Keratinocyte (primary cell): ENCODE data around the gene MED15. TPM values are rescaled to one million over a fixed set of nuclear protein-coding genes. Genes with fewer than 3 reads are reported as not detected.
A peak's percentile ranks its signal among the peaks of the same experiment; 100 is the strongest.

ENCODE experiments used
- DNase-seq: peaks from one replicate; pipeline ENCODE4 v3.0.0-alpha.2; 2011; ENCODE audit warnings: low read depth, missing footprints, low spot score
- FAIRE-seq: peaks from 2 replicates; lab custom pipeline; 2011; peaks lifted over from hg19 to GRCh38; lab: Jason Lieb, UNC
- H2AFZ ChIP-seq: 2 replicates; pipeline ENCODE4 v1.6.0; 2012; ENCODE audit warnings: low read length, control low read depth, inconsistent platforms; ENCODE audit not compliant: control insufficient read depth
- H3K27ac ChIP-seq: 2 replicates; pipeline ENCODE4 v1.5.1; 2011; ENCODE audit warnings: low read length; ENCODE audit not compliant: control insufficient read depth, insufficient read depth
- H3K27me3 ChIP-seq: 3 replicates; pipeline ENCODE4 v1.6.0; 2011; ENCODE audit warnings: low read length; ENCODE audit not compliant: control insufficient read depth, insufficient read depth; ENCODE audit errors: extremely low read depth
- H3K36me3 ChIP-seq, 2 experiments: 2 replicates in 1 of 2; 3 replicates in 1 of 2; pipeline ENCODE4 v1.5.1; 2011; ENCODE audit warnings: low read length in 2 of 2, mild to moderate bottlenecking in 1 of 2; ENCODE audit not compliant: control insufficient read depth in 2 of 2, insufficient read depth in 2 of 2; ENCODE audit errors: extremely low read depth in 1 of 2
- H3K4me1 ChIP-seq: 3 replicates; pipeline ENCODE4 v1.5.1; 2011; ENCODE audit warnings: low read length; ENCODE audit not compliant: control insufficient read depth, insufficient read depth; ENCODE audit errors: extremely low read depth
- H3K4me2 ChIP-seq: 3 replicates; pipeline ENCODE4 v1.6.0; 2011; ENCODE audit warnings: low read depth, low read length; ENCODE audit not compliant: control insufficient read depth, insufficient read depth; ENCODE audit errors: extremely low read depth
- H3K4me3 ChIP-seq, 3 experiments: fragments of 200-600 bp in 1 of 3; sonication (generic) in 1 of 3; 2 replicates in 2 of 3; 3 replicates in 1 of 3; pipeline ENCODE4 v1.5.1; 2011 to 2016; ENCODE audit warnings: low read length in 3 of 3, mild to moderate bottlenecking in 3 of 3, control low read depth in 2 of 3, inconsistent platforms in 1 of 3, low read depth in 1 of 3, mixed read lengths in 1 of 3, mixed run types in 1 of 3, moderate library complexity in 1 of 3; ENCODE audit not compliant: control insufficient read depth in 2 of 3, insufficient read depth in 2 of 3; ENCODE audit errors: extremely low read depth in 1 of 3
- H3K79me2 ChIP-seq: 2 replicates; pipeline ENCODE4 v1.6.0; 2012; ENCODE audit warnings: low read length; ENCODE audit not compliant: control insufficient read depth, insufficient read depth
- H3K9ac ChIP-seq: 3 replicates; pipeline ENCODE4 v1.6.0; 2011; ENCODE audit warnings: low read length; ENCODE audit not compliant: control insufficient read depth, insufficient read depth; ENCODE audit errors: extremely low read depth
- H3K9me1 ChIP-seq: 3 replicates; pipeline ENCODE4 v1.6.0; 2011; ENCODE audit warnings: low read length; ENCODE audit not compliant: control insufficient read depth, insufficient read depth; ENCODE audit errors: extremely low read depth
- H3K9me3 ChIP-seq: 2 replicates; pipeline ENCODE4 v1.5.1; 2012; ENCODE audit warnings: low read depth, low read length; ENCODE audit not compliant: control insufficient read depth
- H4K20me1 ChIP-seq: 3 replicates; pipeline ENCODE4 v1.6.0; 2011; ENCODE audit warnings: low read length; ENCODE audit not compliant: control insufficient read depth, insufficient read depth; ENCODE audit errors: extremely low read depth
- CTCF ChIP-seq, 3 experiments: IDR thresholded peaks in 1 of 3; conservative IDR thresholded peaks in 1 of 3; optimal IDR thresholded peaks in 1 of 3; 2 replicates in 2 of 3; 3 replicates in 1 of 3; pipeline versions ENCODE3 to v1.5.1; 2011; ENCODE audit warnings: low read length in 3 of 3, mild to moderate bottlenecking in 3 of 3, moderate library complexity in 2 of 3, control low read depth in 1 of 3, inconsistent platforms in 1 of 3; ENCODE audit not compliant: insufficient read depth in 2 of 3; ENCODE audit errors: extremely low read depth in 1 of 3
- EZH2 ChIP-seq: IDR thresholded peaks from one replicate; pipeline ENCODE4 v1.6.1; 2012; ENCODE audit warnings: inconsistent platforms, mild to moderate bottlenecking, low read length, moderate library complexity
- dilution Hi-C: fragments of 300-500 bp; cut with MboI; formaldehyde crosslinking; loops from one replicate; pipeline ENCODE4 v1.7.0; 2020; ENCODE audit warnings: low sequenced_read_pairs; ENCODE audit not compliant: extremely low pct_ligation_motif_present
- polyA plus RNA-seq, 5 experiments: library from polyadenylated mRNA; depleted of rRNA in 3 of 5; stranded (reverse) in 3 of 5; stranded (forward) in 1 of 5; unstranded in 1 of 5; fragments of >200 nt; gene quantifications; 1 replicate in 1 of 5; 2 replicates in 3 of 5; 3 replicates in 1 of 5; pipeline versions ENCODE4 v1.2.1 to v1.2.3, GENCODE V29; 2011 to 2012; ENCODE audit warnings: missing spikeins in 2 of 5, low read depth in 1 of 5, low replicate concordance in 1 of 5

Gene MED15
- polyA plus RNA-seq, 1 donor (not counting 4 experiments of a cell fraction or from before 2014, with no cell fraction given) = 24.9 TPM

GRCh38 chr22:20582520-20583361 lies 75.3 kb downstream of the MED15 start:
- H3K4me1 ChIP-seq = peaks cover 21% of the 10 kb centered on the region
- FAIRE-seq (no peak), DNase-seq (no peak)
- no peak overlapping the region for H3K27ac ChIP-seq
- H3K9ac ChIP-seq = no peak overlapping the region
- H4K20me1 ChIP-seq = peaks cover 12% of the 10 kb centered on the region
- peaks cover 74 to 76% of the 10 kb centered on the region in 2 experiments for H3K36me3 ChIP-seq
- H3K9me3 ChIP-seq = no peaks in the 10 kb centered on the region
- TF ChIP-seq CTCF (optimal IDR thresholded peaks at IDR 0.05 in 1 of 3, IDR thresholded peaks at IDR 0.05 in 1 of 3, conservative IDR thresholded peaks at IDR 0.05 in 1 of 3; ENCODE audit: extremely low read depth in 1 of 3, insufficient read depth in 2 of 3, low read length in 3 of 3) = no peak
- no peak for TF ChIP-seq EZH2
- H3K27me3 ChIP-seq = no peaks in the 10 kb centered on the region
- no peak overlapping the region for H2AFZ ChIP-seq
- H3K4me3 ChIP-seq = no peak overlapping the region
- no peaks in the 10 kb centered on the region for H3K9me1 ChIP-seq
- no peak overlapping the region for H3K4me2 ChIP-seq
- dilution Hi-C loops = no loop called here
- H3K79me2 ChIP-seq = peaks cover 31% of the 10 kb centered on the region

- Histone ChIP-seq H3K79me2 (peaks cover 31% of the 10 kb centered on the region), H4K20me1 (peaks cover 12% of the 10 kb centered on the region), H3K27ac (no peak overlapping the region), H3K27me3 (no peaks in the 10 kb centered on the region), H3K4me3 (no peak overlapping the region), H3K9me3 (no peaks in the 10 kb centered on the region), H3K9me1 (no peaks in the 10 kb centered on the region), H3K9ac (no peak overlapping the region), H2AFZ (no peak overlapping the region), H3K4me2 (no peak overlapping the region), H3K36me3 (peaks cover 71 to 75% of the 10 kb centered on the region in 2 experiments), H3K4me1 (peaks cover 26% of the 10 kb centered on the region)
- FAIRE-seq (no peak), DNase-seq (no peak)
- dilution Hi-C loops = no loop called here
- TF ChIP-seq EZH2 (no peak), CTCF (optimal IDR thresholded peaks at IDR 0.05 in 1 of 3, IDR thresholded peaks at IDR 0.05 in 1 of 3, conservative IDR thresholded peaks at IDR 0.05 in 1 of 3; ENCODE audit: extremely low read depth in 1 of 3, insufficient read depth in 2 of 3, low read length in 3 of 3) (peak; percentile 29 to 61 (median 36))
Observed at GRCh38 chr22:20583471-20583922, 76.1 kb downstream of the MED15 start.
